ENCODE measurements around the gene PIK3CB.
"Not testable (repeated sequence)": the region's sequence is repeated elsewhere in the genome, so short reads cannot be mapped to it uniquely, and the experiment has no call there.

PIK3CB gene

GRCh38 chr3:138806376-138807080 lies 28.2 kb downstream of the PIK3CB start:
- DNase-seq, result no peak
- TF ChIP-seq CTCF (IDR thresholded peaks at IDR 0.05), result no peak
- H3K4me1 ChIP-seq, result no peaks in the 10 kb centered on the region
- no peaks in the 10 kb centered on the region for H3K27me3 ChIP-seq
- H3K4me3 ChIP-seq, result no peak overlapping the region
- H3K27ac ChIP-seq, result no peak overlapping the region
- peaks cover 0 to 4% (median 0%) of the 10 kb centered on the region in 3 donors for H3K36me3 ChIP-seq
- intact Hi-C loops (cut with DNase I; ENCODE audit: low total_unique reads), result no loop called here
- no peaks in the 10 kb centered on the region for H3K9me3 ChIP-seq

GRCh38 chr3:138803006-138803653 lies 31.6 kb downstream of the PIK3CB start:
- intact Hi-C loops (cut with DNase I; ENCODE audit: low total_unique reads), result no loop called here
- Histone ChIP-seq H3K9me3 (no peaks in the 10 kb centered on the region), H3K27me3 (no peaks in the 10 kb centered on the region), H3K4me3 (no peak overlapping the region), H3K36me3 (peaks cover 0 to 4% (median 0%) of the 10 kb centered on the region in 3 donors), H3K27ac (no peak overlapping the region), H3K4me1 (peaks cover 0 to 12% (median 6%) of the 10 kb centered on the region in 4 donors)
- DNase-seq, result no peak
- TF ChIP-seq CTCF (IDR thresholded peaks at IDR 0.05), result no peak

- H3K27me3 ChIP-seq; DNase-seq; H3K27ac ChIP-seq; H3K4me3 ChIP-seq; H3K9me3 ChIP-seq; intact Hi-C loops (cut with DNase I; ENCODE audit: low total_unique reads); H3K36me3 ChIP-seq: not testable (repeated sequence)
- H3K4me1 ChIP-seq, result peaks cover 0 to 16% (median 7%) of the 10 kb centered on the region in 4 donors
Observed at GRCh38 chr3:138802223-138802622, 32.5 kb downstream of the PIK3CB start.

GRCh38 chr3:138801792-138802191 lies 32.9 kb downstream of the PIK3CB start:
- Histone ChIP-seq H3K9me3 (no peaks in the 10 kb centered on the region), H3K4me3 (no peak overlapping the region), H3K36me3 (peaks cover 0 to 4% (median 0%) of the 10 kb centered on the region in 3 donors), H3K27ac (no peak overlapping the region), H3K4me1 (peaks cover 0 to 16% (median 7%) of the 10 kb centered on the region in 4 donors), H3K27me3 (no peaks in the 10 kb centered on the region)
- no peak for TF ChIP-seq CTCF (IDR thresholded peaks at IDR 0.05)
- intact Hi-C loops (cut with DNase I; ENCODE audit: low total_unique reads), result no loop called here
- DNase-seq, result no peak

GRCh38 chr3:138800248-138800647 lies 34.5 kb downstream of the PIK3CB start:
- H3K27me3 ChIP-seq, result no peaks in the 10 kb centered on the region
- H3K27ac ChIP-seq, result no peak overlapping the region
- intact Hi-C loops (cut with DNase I; ENCODE audit: low total_unique reads), result no loop called here
- H3K9me3 ChIP-seq, result no peaks in the 10 kb centered on the region
- DNase-seq, result no peak
- no peak for TF ChIP-seq CTCF (IDR thresholded peaks at IDR 0.05)
- no peak overlapping the region for H3K4me3 ChIP-seq
- no peaks in the 10 kb centered on the region for H3K36me3 ChIP-seq
- H3K4me1 ChIP-seq, result peaks cover 0 to 16% (median 7%) of the 10 kb centered on the region in 4 donors

GRCh38 chr3:138799822-138800221 lies 34.9 kb downstream of the PIK3CB start:
- intact Hi-C loops (cut with DNase I; ENCODE audit: low total_unique reads), result no loop called here

More at GRCh38 chr3:138799822-138800221, 34.9 kb downstream of the PIK3CB start:
- Histone ChIP-seq H3K27ac (no peak overlapping the region), H3K27me3 (no peaks in the 10 kb centered on the region), H3K4me3 (no peak overlapping the region), H3K4me1 (peaks cover 0 to 16% (median 7%) of the 10 kb centered on the region in 4 donors), H3K9me3 (no peaks in the 10 kb centered on the region), H3K36me3 (no peaks in the 10 kb centered on the region)
- no peak for TF ChIP-seq CTCF (IDR thresholded peaks at IDR 0.05)
- DNase-seq, result no peak
